Testis (tissue), 2 donors: ENCODE data around the gene DDAH2.

ENCODE experiments used
- POLR2A ChIP-seq: fragments of 450-650 bp; IDR thresholded peaks from one replicate; pipeline ENCODE4 v1.6.1; 2017; ENCODE audit warnings: antibody characterized with exemption, mild to moderate bottlenecking, moderate library complexity
- TF ChIP-seq, protein P1 (sequence below), 3 experiments: fragments of 450-650 bp in 2 of 3; fragments of 200-600 bp in 1 of 3; sonication (generic) in 1 of 3; IDR thresholded peaks; one replicate each; pipeline ENCODE4 v1.5.1; 2016 to 2019; ENCODE audit warnings: antibody characterized with exemption in 3 of 3, mild to moderate bottlenecking in 2 of 3, moderate library complexity in 1 of 3

DNA sequence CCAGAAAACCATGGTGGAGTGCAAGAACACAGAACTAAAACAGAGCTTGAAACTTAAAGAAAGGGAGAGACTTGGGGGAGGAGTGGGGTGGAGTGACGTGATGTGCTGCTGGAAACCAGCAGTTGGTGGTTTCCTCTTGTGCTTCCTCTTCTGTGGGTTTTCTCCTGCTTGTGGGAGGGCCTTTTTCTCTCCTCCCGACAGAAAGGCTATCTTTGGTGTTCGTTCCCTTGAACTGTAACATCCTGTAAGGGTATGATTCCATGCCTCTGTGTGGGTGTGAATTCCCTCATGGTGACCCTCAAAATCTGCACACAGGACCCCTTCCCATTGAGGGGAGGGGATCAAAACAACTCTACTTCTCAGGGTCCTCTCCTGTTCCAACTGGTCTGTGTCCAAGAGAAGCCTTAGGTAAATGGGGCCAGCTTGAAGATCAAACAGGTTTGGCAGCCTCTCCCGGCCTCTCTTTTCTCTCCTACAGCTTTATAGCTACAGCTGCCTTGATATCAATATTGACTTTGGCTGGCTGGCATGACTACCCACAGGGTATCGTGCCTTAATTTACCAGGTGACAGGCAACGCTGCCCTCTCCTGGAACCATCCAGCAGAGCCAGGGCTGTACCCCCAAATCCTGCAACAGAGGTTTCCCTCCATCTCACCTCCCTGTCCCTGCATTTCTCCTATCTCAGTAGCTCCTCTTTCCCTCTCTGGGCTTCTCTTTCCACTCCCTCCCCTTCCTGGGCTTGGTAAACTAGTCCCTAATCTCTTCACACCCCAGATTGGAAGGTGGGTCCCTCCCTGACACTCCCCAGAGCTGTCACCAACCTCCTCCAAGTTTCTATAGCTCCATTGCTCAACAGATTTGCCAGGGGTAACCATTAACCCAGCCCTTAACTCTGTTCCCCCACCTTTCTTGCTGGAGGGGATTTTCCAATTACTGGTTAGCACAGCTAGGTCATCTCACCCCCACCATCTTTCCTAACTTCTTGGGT is 9.2 kb upstream of the DDAH2 start:
- TF ChIP-seq POLR2A = no peak
- TF ChIP-seq, protein P1, sequence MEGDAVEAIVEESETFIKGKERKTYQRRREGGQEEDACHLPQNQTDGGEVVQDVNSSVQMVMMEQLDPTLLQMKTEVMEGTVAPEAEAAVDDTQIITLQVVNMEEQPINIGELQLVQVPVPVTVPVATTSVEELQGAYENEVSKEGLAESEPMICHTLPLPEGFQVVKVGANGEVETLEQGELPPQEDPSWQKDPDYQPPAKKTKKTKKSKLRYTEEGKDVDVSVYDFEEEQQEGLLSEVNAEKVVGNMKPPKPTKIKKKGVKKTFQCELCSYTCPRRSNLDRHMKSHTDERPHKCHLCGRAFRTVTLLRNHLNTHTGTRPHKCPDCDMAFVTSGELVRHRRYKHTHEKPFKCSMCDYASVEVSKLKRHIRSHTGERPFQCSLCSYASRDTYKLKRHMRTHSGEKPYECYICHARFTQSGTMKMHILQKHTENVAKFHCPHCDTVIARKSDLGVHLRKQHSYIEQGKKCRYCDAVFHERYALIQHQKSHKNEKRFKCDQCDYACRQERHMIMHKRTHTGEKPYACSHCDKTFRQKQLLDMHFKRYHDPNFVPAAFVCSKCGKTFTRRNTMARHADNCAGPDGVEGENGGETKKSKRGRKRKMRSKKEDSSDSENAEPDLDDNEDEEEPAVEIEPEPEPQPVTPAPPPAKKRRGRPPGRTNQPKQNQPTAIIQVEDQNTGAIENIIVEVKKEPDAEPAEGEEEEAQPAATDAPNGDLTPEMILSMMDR (IDR thresholded peaks at IDR 0.05) = no peak
